HG03159 (cell line): Measurements from ENCODE around the gene GOLGA2.

Experiments used
- ATAC-seq: cut with Tn5 transposase; IDR thresholded peaks from one replicate; pipeline ENCODE4 v1.9.1; 2021; ENCODE audit warnings: mild to moderate bottlenecking, moderate library complexity; ENCODE audit not compliant: unreplicated experiment

Gene GOLGA2

GRCh38 chr9:128215491-128216409, 60.1 kb downstream of the GOLGA2 start:
- no peak for ATAC-seq

GRCh38 chr9:128214571-128215490, 61.0 kb downstream of the GOLGA2 start:
- ATAC-seq: no peak

GRCh38 chr9:128213746-128214497, 61.9 kb downstream of the GOLGA2 start:
- no peak for ATAC-seq

GRCh38 chr9:128211981-128212281, 63.9 kb downstream of the GOLGA2 start:
- ATAC-seq: no peak

GRCh38 chr9:128211186-128211980, 64.4 kb downstream of the GOLGA2 start:
- no peak for ATAC-seq

GRCh38 chr9:128208946-128209669, 66.7 kb downstream of the GOLGA2 start:
- ATAC-seq: no peak

- ATAC-seq: no peak
These were observed 67.4 kb downstream of the GOLGA2 start for GRCh38 chr9:128208386-128208785.

- no peak for ATAC-seq
These were observed 68.6 kb downstream of the GOLGA2 start for GRCh38 chr9:128206916-128207910.

GRCh38 chr9:128206484-128206883, 69.3 kb downstream of the GOLGA2 start:
- ATAC-seq: no peak
